DND-41 (cell line): ENCODE measurements around the gene AGXT.

ENCODE experiments used
- CTCF ChIP-seq: IDR thresholded peaks from 2 replicates; pipeline ENCODE4 v1.5.1; 2012; ENCODE audit warnings: borderline replicate concordance, low read length, moderate library complexity, mild to moderate bottlenecking; ENCODE audit not compliant: poor library complexity, severe bottlenecking; ENCODE audit errors: extremely low read depth
- EZH2 ChIP-seq: IDR thresholded peaks from 3 replicates; pipeline ENCODE4 v1.6.1; 2012; ENCODE audit warnings: borderline replicate concordance, low read depth, mild to moderate bottlenecking, moderate library complexity, low read length, inconsistent platforms; ENCODE audit not compliant: severe bottlenecking

GRCh38 chr2:240917009-240917683, 48.5 kb downstream of the AGXT start:
- TF ChIP-seq CTCF (no peak), EZH2 (no peak)
